ENCODE data around the gene RNF157.

RNF157 gene

GRCh38 chr17:76138896-76139752 lies 101.2 kb downstream of the RNF157 start:
- DNase-seq = no peak

- no peak for DNase-seq
Observed at GRCh38 chr17:76138234-76138895, 101.9 kb downstream of the RNF157 start.

- DNase-seq = no peak
Observed at GRCh38 chr17:76137351-76138233, 102.7 kb downstream of the RNF157 start.

GRCh38 chr17:76137001-76137350 lies 103.3 kb downstream of the RNF157 start:
- DNase-seq = no peak

- DNase-seq = no peak
Observed at GRCh38 chr17:76136276-76137000, 103.9 kb downstream of the RNF157 start.

- DNase-seq = no peak
Observed at GRCh38 chr17:76135810-76136188, 104.5 kb downstream of the RNF157 start.

- no peak for DNase-seq
Observed at GRCh38 chr17:76134911-76135809, 105.1 kb downstream of the RNF157 start.

GRCh38 chr17:76132574-76133338 lies 107.5 kb downstream of the RNF157 start:
- DNase-seq = no peak

GRCh38 chr17:76131692-76132573 lies 108.4 kb downstream of the RNF157 start:
- DNase-seq = no peak

GRCh38 chr17:76131051-76131691 lies 109.1 kb downstream of the RNF157 start:
- no peak for DNase-seq

- no peak for DNase-seq
Observed at GRCh38 chr17:76130473-76130872, 109.8 kb downstream of the RNF157 start.

- DNase-seq = no peak
Observed at GRCh38 chr17:76125922-76126321, 114.4 kb downstream of the RNF157 start.

GRCh38 chr17:76125391-76125675 lies 115.0 kb downstream of the RNF157 start:
- no peak for DNase-seq

GRCh38 chr17:76124582-76125390 lies 115.5 kb downstream of the RNF157 start:
- no peak for DNase-seq

GRCh38 chr17:76123749-76124581 lies 116.3 kb downstream of the RNF157 start:
- DNase-seq = no peak

- no peak for DNase-seq
Observed at GRCh38 chr17:76123191-76123499, 117.1 kb downstream of the RNF157 start.

- no peak for DNase-seq
Observed at GRCh38 chr17:76122431-76123190, 117.7 kb downstream of the RNF157 start.

All from activated T-cell treated with anti-CD3 and anti-CD28 coated beads for 4 hours (primary cell).